ENCODE data around the gene MFSD1. TPM values are rescaled to one million over a fixed set of nuclear protein-coding genes. Genes with fewer than 3 reads are reported as not detected.
A peak's percentile ranks its signal among the peaks of the same experiment; 100 is the strongest.

The MFSD1 gene
- total RNA-seq, result 10 to 100 TPM; 13.0 to 37.4 (median 22.6) TPM
- 10 to 100 TPM in 1 of 2 donors, 1 to 10 TPM in 1; 8.9 to 27.2 TPM for polyA plus RNA-seq

GRCh38 chr3:158801696-158802408 lies at the start of gene MFSD1:
Gene MFSD1, plus strand, starts transcription at chr3:158802054. Its CDS starts 99 bp downstream, at chr3:158802153.
- TF ChIP-seq CTCF (IDR thresholded peaks at IDR 0.05), result no peak
- peak; percentile 92 to 96 (median 94) for DNase-seq
- Histone ChIP-seq H3K36me3 (no peaks in the 10 kb centered on the region), H3K27me3 (no peaks in the 10 kb centered on the region), H3K27ac (peak within 1 kb of the TSS; percentile 65 to 76 (median 72)), H3K4me3 (peak within 1 kb of the TSS; percentile 75 to 96 (median 84)), H3K4me1 (peaks cover 0 to 27% (median 9%) of the 10 kb centered on the region in 3 donors), H3K9me3 (no peaks in the 10 kb centered on the region)
- FAIRE-seq, result no peak
- intact Hi-C loops (cut with DNase I), result no loop called here
- WGBS, 2 donors, result 0 to 1% methylated on average over 50 to 61 of the region's 61 CpGs
- ATAC-seq, result peak; percentile 97 to 99 (median 99)

DNA sequence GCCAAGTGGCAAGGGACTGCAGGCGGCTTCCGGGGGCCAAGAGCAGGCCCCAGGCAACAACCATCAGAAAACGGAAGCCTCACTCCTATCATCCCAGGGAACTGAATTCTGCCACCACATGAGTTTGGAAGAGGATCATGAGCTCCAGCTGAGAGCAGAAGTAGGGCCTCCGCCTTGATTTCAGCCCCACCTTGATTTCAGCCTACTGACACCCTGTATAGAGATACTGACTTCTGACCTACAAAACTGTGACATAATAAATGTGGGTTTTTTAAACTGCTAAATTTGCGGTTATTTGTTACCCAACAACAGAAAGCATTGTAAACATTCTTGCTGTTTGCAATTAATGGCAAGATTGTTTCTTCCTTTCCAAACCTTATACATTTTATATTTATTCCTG lies 48.0 kb upstream of the MFSD1 start:
- H3K27ac ChIP-seq, result no peak overlapping the region
- H3K4me1 ChIP-seq, result no peaks in the 10 kb centered on the region
- H3K27me3 ChIP-seq, result no peaks in the 10 kb centered on the region
- DNase-seq (no peak), ATAC-seq (no peak), FAIRE-seq (no peak)
- H3K9me3 ChIP-seq, result no peaks in the 10 kb centered on the region
- WGBS, 2 donors, result 88 to 91% methylated on average over 5 of the region's 5 CpGs
- H3K4me3 ChIP-seq, result no peak overlapping the region
- no peak for TF ChIP-seq CTCF (IDR thresholded peaks at IDR 0.05)
- H3K36me3 ChIP-seq, result no peaks in the 10 kb centered on the region
- intact Hi-C loops (cut with DNase I), result no loop called here

GRCh38 chr3:158755421-158755820 lies 46.4 kb upstream of the MFSD1 start:
- no peak for ATAC-seq
- no peak for TF ChIP-seq CTCF (IDR thresholded peaks at IDR 0.05)
- no peak overlapping the region for H3K27ac ChIP-seq
- intact Hi-C loops (cut with DNase I), result no loop called here
- no peak for FAIRE-seq
- DNase-seq, result no peak
- WGBS, 2 donors, result 61 to 70% methylated on average over 2 of the region's 2 CpGs
- H3K4me1 ChIP-seq, result no peaks in the 10 kb centered on the region
- H3K36me3 ChIP-seq, result no peaks in the 10 kb centered on the region
- no peaks in the 10 kb centered on the region for H3K27me3 ChIP-seq
- no peak overlapping the region for H3K4me3 ChIP-seq
- no peaks in the 10 kb centered on the region for H3K9me3 ChIP-seq

DNA sequence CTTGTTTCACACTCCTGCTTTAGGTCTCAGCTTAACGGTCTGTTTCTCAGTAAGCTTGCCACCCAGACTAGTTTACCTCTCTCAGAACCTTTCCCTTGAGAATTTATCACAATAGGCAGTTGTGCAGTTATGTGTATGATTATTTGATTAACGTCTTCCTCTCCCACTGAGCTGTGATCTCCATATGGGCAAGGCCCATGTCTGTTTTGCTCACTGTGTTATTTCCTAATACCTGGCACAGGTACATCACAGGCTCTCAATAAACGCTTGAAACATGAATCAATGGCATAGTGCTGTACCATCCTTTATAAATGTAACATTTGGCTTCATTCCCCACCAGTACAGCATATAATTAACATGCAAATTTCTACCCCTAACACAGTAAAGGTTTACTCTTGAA lies 40.5 kb upstream of the MFSD1 start:
- no peak for TF ChIP-seq CTCF (IDR thresholded peaks at IDR 0.05)
- no peak overlapping the region for H3K4me3 ChIP-seq
- no peak overlapping the region for H3K27ac ChIP-seq
- no peaks in the 10 kb centered on the region for H3K9me3 ChIP-seq
- no peak for FAIRE-seq
- H3K4me1 ChIP-seq, result no peaks in the 10 kb centered on the region
- ATAC-seq, result no peak
- intact Hi-C loops (cut with DNase I), result no loop called here
- H3K27me3 ChIP-seq, result no peaks in the 10 kb centered on the region
- no peaks in the 10 kb centered on the region for H3K36me3 ChIP-seq
- DNase-seq, result no peak
- WGBS, 2 donors, result 53% methylated on average over 3 of the region's 3 CpGs

DNA sequence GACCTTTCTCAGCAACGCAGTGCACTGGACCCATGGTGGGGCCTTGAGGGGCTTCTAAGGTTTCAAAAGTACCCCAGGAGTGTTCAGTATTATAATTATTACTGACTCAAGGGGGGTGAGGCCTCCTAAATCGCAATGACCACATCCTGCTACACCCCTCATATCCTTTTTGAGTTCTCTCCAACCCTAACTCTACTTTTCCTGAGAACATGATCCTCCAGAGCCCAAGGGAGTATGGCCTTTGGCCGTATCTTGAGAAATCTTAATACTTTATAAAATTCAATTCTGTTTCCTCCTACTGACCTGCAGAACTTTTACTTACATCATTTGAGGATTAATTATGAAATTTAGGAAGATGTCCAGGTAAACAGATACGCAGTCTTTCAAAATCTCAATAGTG lies 39.2 kb upstream of the MFSD1 start:
- H3K27ac ChIP-seq, result no peak overlapping the region
- no peak for FAIRE-seq
- intact Hi-C loops (cut with DNase I), result no loop called here

More for the DNA sequence above, 39.2 kb upstream of the MFSD1 start:
- DNase-seq (no peak), ATAC-seq (peak in 1 of 4 donors; percentile 30)
- TF ChIP-seq CTCF (IDR thresholded peaks at IDR 0.05), result no peak
- Histone ChIP-seq H3K9me3 (no peaks in the 10 kb centered on the region), H3K27me3 (no peaks in the 10 kb centered on the region), H3K36me3 (no peaks in the 10 kb centered on the region), H3K4me1 (peaks cover 0 to under 1% (median 0%) of the 10 kb centered on the region in 3 donors), H3K4me3 (no peak overlapping the region)
- WGBS, 2 donors, result 73 to 81% methylated on average over 4 of the region's 4 CpGs
